Fibroblast of skin of left quadriceps (primary cell): ENCODE measurements around the gene MED12.
A peak's percentile ranks its signal among the peaks of the same experiment; 100 is the strongest.

Experiments used
- DNase-seq, 2 experiments: peaks; one replicate each; pipeline ENCODE4 v3.0.0-alpha.2; 2013; ENCODE audit warnings: low read depth in 2 of 2

MED12 gene

GRCh38 chrX:71107245-71107644, 11.2 kb upstream of the MED12 start:
- no peak for DNase-seq

GRCh38 chrX:71107762-71108360, 10.5 kb upstream of the MED12 start:
- no peak for DNase-seq

GRCh38 chrX:71109051-71109450, 9.3 kb upstream of the MED12 start:
- no peak for DNase-seq

GRCh38 chrX:71111141-71111843, 7.1 kb upstream of the MED12 start, which contains the start of gene IL2RG:
Gene IL2RG, minus strand, starts transcription at chrX:71111577. Its CDS starts 38 bp downstream, at chrX:71111539.
- no peak for DNase-seq

GRCh38 chrX:71111921-71112431, 6.4 kb upstream of the MED12 start:
- DNase-seq: no peak

- DNase-seq: no peak
Observed at GRCh38 chrX:71117358-71117757, 1.0 kb upstream of the MED12 start.

- no peak for DNase-seq
Observed at GRCh38 chrX:71118985-71119535, 664 bp downstream of the MED12 start.

GRCh38 chrX:71128166-71128833, 9.9 kb downstream of the MED12 start:
- no peak for DNase-seq

GRCh38 chrX:71128915-71129765, 10.7 kb downstream of the MED12 start:
- DNase-seq: peak in 1 of 2 experiments; percentile 15

GRCh38 chrX:71131510-71131909, 13.1 kb downstream of the MED12 start:
- DNase-seq: no peak

- DNase-seq: no peak
Observed at GRCh38 chrX:71140440-71140839, 22.0 kb downstream of the MED12 start.

GRCh38 chrX:71143508-71143907, 25.1 kb downstream of the MED12 start:
- no peak for DNase-seq

GRCh38 chrX:71144651-71145050, 26.3 kb downstream of the MED12 start, which contains the start of gene NLGN3:
Gene NLGN3, plus strand, starts transcription at chrX:71144841. Its CDS starts 2,909 bp downstream, at chrX:71147750.
- DNase-seq: no peak

- no peak for DNase-seq
Observed at GRCh38 chrX:71147496-71148277, 29.3 kb downstream of the MED12 start.

GRCh38 chrX:71148278-71148663, 29.9 kb downstream of the MED12 start:
- DNase-seq: no peak

GRCh38 chrX:71151366-71151765, 33.0 kb downstream of the MED12 start:
- DNase-seq: no peak

- DNase-seq: no peak
Observed at GRCh38 chrX:71154196-71154595, 35.8 kb downstream of the MED12 start.

GRCh38 chrX:71154641-71155040, 36.2 kb downstream of the MED12 start:
- DNase-seq: no peak

- DNase-seq: no peak
Observed at GRCh38 chrX:71158603-71159002, 40.2 kb downstream of the MED12 start.

- no peak for DNase-seq
Observed at GRCh38 chrX:71159335-71159734, 40.9 kb downstream of the MED12 start.

- DNase-seq: no peak
Observed at GRCh38 chrX:71160475-71160874, 42.1 kb downstream of the MED12 start.
